HepG2 (cell line): ENCODE results near the gene TMEM144. TPM values are rescaled to one million over a fixed set of nuclear protein-coding genes. Genes with fewer than 3 reads are reported as not detected.

Experiments used
- ATAC-seq: fragments of 200-7000 bp; cut with Tn5 transposase; 3 replicates; pipeline ENCODE4 v1.9.1; 2020; ENCODE audit warnings: mild to moderate bottlenecking, moderate library complexity
- Bru-seq: library from RNA; stranded (reverse); fragments of 400-500 nt; gene quantifications from one replicate; lab custom pipeline; 2021; lab: Mats Ljungman, UMichigan
- BruChase-seq, 2 experiments: library from RNA; stranded (reverse); fragments of 400-500 nt; gene quantifications; one replicate each; lab custom pipeline; 2021; lab: Mats Ljungman, UMichigan
- BruUV-seq: library from RNA; stranded (reverse); fragments of 400-500 nt; replicated peaks from 2 replicates; lab custom pipeline; 2021; lab: Mats Ljungman, UMichigan
- CTCF ChIA-PET: fragments of 300-600 bp; formaldehyde crosslinking; extraction: SDS; loops from one replicate; lab custom pipeline; 2021; ENCODE audit warnings: low total read pairs, inconsistent platforms, low intra/inter-chr PET ratio; lab: Yijun Ruan, JAX
- POLR2A ChIA-PET: fragments of 350-600 bp; sonication (Branson Sonifier 250); formaldehyde crosslinking; loops from one replicate; lab custom pipeline; 2020; ENCODE audit warnings: antibody characterized with exemption, inconsistent platforms; lab: Yijun Ruan, JAX
- DNase-seq: peaks from one replicate; pipeline ENCODE4 v3.0.0-alpha.2; 2015; ENCODE audit warnings: low spot score
- FAIRE-seq: peaks from 3 replicates; lab custom pipeline; 2011; peaks lifted over from hg19 to GRCh38; lab: Jason Lieb, UNC
- H2AFZ ChIP-seq: one replicate; pipeline ENCODE4 v1.6.1; 2011; ENCODE audit warnings: low read length, inconsistent platforms
- H3K27ac ChIP-seq: fragments of 300-600 bp; 3 replicates; pipeline ENCODE4 v1.8.0; 2011; ENCODE audit warnings: mixed run types, mild to moderate bottlenecking, mixed read lengths, low read length, inconsistent platforms; ENCODE audit not compliant: insufficient read depth; ENCODE audit errors: extremely low read length
- H3K27me3 ChIP-seq, 2 experiments: fragments of 200-600 bp in 1 of 2; 2 replicates in 1 of 2; 3 replicates in 1 of 2; pipeline versions ENCODE4 v1.6.0 to v1.8.0; 2011; ENCODE audit warnings: low read length in 2 of 2, mild to moderate bottlenecking in 2 of 2, moderate library complexity in 2 of 2, inconsistent platforms in 1 of 2; ENCODE audit not compliant: insufficient read depth in 2 of 2, control insufficient read depth in 1 of 2
- H3K36me3 ChIP-seq, 2 experiments: fragments of 200-600 bp in 1 of 2; replicated peaks in 1 of 2; 2 replicates in 1 of 2; 3 replicates in 1 of 2; pipeline versions ENCODE4 v1.5.1 to v1.8.0; 2011; ENCODE audit warnings: low read length in 2 of 2, inconsistent platforms in 1 of 2; ENCODE audit not compliant: insufficient read depth in 2 of 2, control insufficient read depth in 1 of 2
- H3K4me1 ChIP-seq: 2 replicates; pipeline ENCODE4 v1.5.1; 2012; ENCODE audit warnings: low read length, inconsistent platforms; ENCODE audit not compliant: insufficient read depth
- H3K4me2 ChIP-seq: 2 replicates; pipeline ENCODE4 v1.6.0; 2011; ENCODE audit warnings: low read depth, low read length, inconsistent platforms
- H3K4me3 ChIP-seq, 3 experiments: fragments of 200-600 bp in 1 of 3; sonication (generic), shearing (Covaris generic) in 1 of 3; replicated peaks in 1 of 3; 2 replicates each; pipeline ENCODE4 v1.5.1; 2011 to 2016; ENCODE audit warnings: low read length in 3 of 3, inconsistent platforms in 2 of 3, low read depth in 2 of 3, mild to moderate bottlenecking in 2 of 3, control low read depth in 1 of 3, mixed read lengths in 1 of 3; ENCODE audit not compliant: insufficient read depth in 1 of 3
- H3K79me2 ChIP-seq: one replicate; pipeline ENCODE4 v1.6.1; 2011; ENCODE audit warnings: low read length, inconsistent platforms; ENCODE audit not compliant: insufficient read depth
- H3K9ac ChIP-seq: 2 replicates; pipeline ENCODE4 v1.6.0; 2011; ENCODE audit warnings: mild to moderate bottlenecking, low read depth, low read length, inconsistent platforms; ENCODE audit not compliant: insufficient read depth
- H3K9me3 ChIP-seq: 2 replicates; pipeline ENCODE4 v1.5.1; 2012; ENCODE audit warnings: mild to moderate bottlenecking, low read length
- H4K20me1 ChIP-seq: 2 replicates; pipeline ENCODE4 v1.6.0; 2011; ENCODE audit warnings: inconsistent platforms, mild to moderate bottlenecking, low read length, moderate library complexity; ENCODE audit not compliant: insufficient read depth
- HNF1B ChIP-seq: sonication (generic); formaldehyde crosslinking; IDR thresholded peaks from 2 replicates; pipeline ENCODE4 v1.5.1; 2020; ENCODE audit warnings: mild to moderate bottlenecking, moderate library complexity, missing genetic modification reagents
- MAZ ChIP-seq, 2 experiments: sonication (generic) in 1 of 2; formaldehyde crosslinking in 1 of 2; IDR thresholded peaks; 2 replicates each; pipeline versions ENCODE4 v1.5.0 to v1.6.1; 2012 to 2020; ENCODE audit warnings: low read depth in 2 of 2, mild to moderate bottlenecking in 2 of 2, borderline replicate concordance in 1 of 2, improper control_type of control experiment in 1 of 2, low read length in 1 of 2, missing genetic modification reagents in 1 of 2, moderate library complexity in 1 of 2
- PRMT3 ChIP-seq: sonication (generic); formaldehyde crosslinking; IDR thresholded peaks from 2 replicates; pipeline ENCODE4 v1.8.1; 2022; ENCODE audit warnings: low read depth, mild to moderate bottlenecking, moderate library complexity, missing genetic modification reagents, borderline replicate concordance
- RBM22 ChIP-seq: fragments of 200-400 bp; formaldehyde crosslinking; optimal IDR thresholded peaks from 2 replicates; pipeline ENCODE3; 2017; ENCODE audit warnings: mild to moderate bottlenecking, low read length, moderate library complexity
- SP5 ChIP-seq: IDR thresholded peaks from 2 replicates; pipeline ENCODE4 v1.6.1; 2016; ENCODE audit warnings: low read depth, borderline replicate concordance
- ZFP90 ChIP-seq: sonication (generic); formaldehyde crosslinking; IDR thresholded peaks from 2 replicates; pipeline ENCODE4 v1.8.0; 2022; ENCODE audit warnings: missing genetic modification reagents, mild to moderate bottlenecking, inconsistent platforms, borderline replicate concordance
- ZNF841 ChIP-seq: sonication (generic); formaldehyde crosslinking; IDR thresholded peaks from 2 replicates; pipeline ENCODE4 v1.8.1; 2023; ENCODE audit warnings: missing genetic modification reagents, borderline replicate concordance
- ZSCAN21 ChIP-seq: sonication (generic); formaldehyde crosslinking; IDR thresholded peaks from 2 replicates; pipeline ENCODE4 v1.8.0; 2022; ENCODE audit warnings: mild to moderate bottlenecking, missing genetic modification reagents, moderate library complexity, borderline replicate concordance
- WGBS: methylation state at CpG from one replicate; pipeline ENCODE4 v1.1.6; 2017; ENCODE audit warnings: low lambda C conversion rate; 5-methylcytosine and 5-hydroxymethylcytosine counted together
- in situ Hi-C: cut with HindIII; loops from 2 replicates; pipeline ENCODE4 v1.10.0; 2017; ENCODE audit warnings: low pct_unique_long_range_greater_than_20kb; ENCODE audit not compliant: extremely low pct_ligation_motif_present
- intact Hi-C: fragments of 100-400 bp; cut with micrococcal nuclease; formaldehyde crosslinking; loops from one replicate; pipeline ENCODE4 v1.10.0; 2022; ENCODE audit not compliant: unreplicated experiment
- long read RNA-seq, 2 experiments: library from RNA in 1 of 2; library from polyadenylated mRNA in 1 of 2; stranded (forward) in 1 of 2; unstranded in 1 of 2; transcript quantifications; one replicate each; pipeline ENCODE4 v2.0.0, GENCODE V29; 2019 to 2022
- polyA minus RNA-seq, 3 experiments: library from RNA; depleted of rRNA, polyadenylated mRNA; stranded (reverse); fragments of >200 nt; gene quantifications; 2 replicates each; pipeline ENCODE4 v1.2.3, GENCODE V29; 2011; ENCODE audit warnings: low replicate concordance in 1 of 3
- polyA plus RNA-seq, 8 experiments: library from polyadenylated mRNA; depleted of rRNA in 3 of 8; stranded (reverse) in 7 of 8; unstranded in 1 of 8; fragments of >200 nt; fragmentation: Illumina TruSeq in 4 of 8; extraction: Trizol in 4 of 8; gene quantifications; 2 replicates each; pipeline versions ENCODE4 v1.2.1 to v1.2.3, GENCODE V29; 2011 to 2016; ENCODE audit warnings: low read depth in 4 of 8, missing spikeins in 1 of 8, mixed read lengths in 1 of 8; ENCODE audit not compliant: insufficient read depth in 1 of 8
- total RNA-seq, 5 experiments: library from RNA; depleted of rRNA; stranded (reverse); fragments of >200 nt; fragmentation: Illumina TruSeq; extraction: Trizol; gene quantifications; 2 replicates each; pipeline ENCODE4 v1.2.3, GENCODE V29; 2016; ENCODE audit warnings: low read depth in 1 of 5

The TMEM144 gene
- total RNA-seq (2016; rRNA removed; fragmentation: Illumina TruSeq; extraction: Trizol) = 10.5 and 12.3 TPM in 2 replicates
- total RNA-seq (2016; cell fraction: cytosol; rRNA removed; fragmentation: Illumina TruSeq; extraction: Trizol; ENCODE audit: low read depth) = 3.9 and 4.8 TPM in 2 replicates
- total RNA-seq (2016; cell fraction: insoluble cytoplasmic fraction; rRNA removed; fragmentation: Illumina TruSeq; extraction: Trizol) = 10.6 and 15.0 TPM in 2 replicates
- 7.6 and 7.7 TPM in 2 replicates for total RNA-seq (2016; cell fraction: membrane; rRNA removed; fragmentation: Illumina TruSeq; extraction: Trizol)
- 29.5 and 33.6 TPM in 2 replicates for total RNA-seq (2016; cell fraction: nucleus; rRNA removed; fragmentation: Illumina TruSeq; extraction: Trizol)
- polyA plus RNA-seq (2011; rRNA removed) = 10.6 and 10.9 TPM in 2 replicates
- polyA plus RNA-seq (2011; cell fraction: cytosol; rRNA removed) = 3.2 and 4.2 TPM in 2 replicates
- polyA plus RNA-seq (2011; cell fraction: nucleus; rRNA removed) = 17.3 and 21.4 TPM in 2 replicates
- 5.2 and 9.3 TPM in 2 replicates for polyA plus RNA-seq (2012)
- 1.2 and 2.4 TPM in 2 replicates for polyA plus RNA-seq (2016; cell fraction: cytosol; fragmentation: Illumina TruSeq; extraction: Trizol; ENCODE audit: low read depth)
- polyA plus RNA-seq (2016; cell fraction: insoluble cytoplasmic fraction; fragmentation: Illumina TruSeq; extraction: Trizol; ENCODE audit: low read depth) = 7.1 and 8.5 TPM in 2 replicates
- polyA plus RNA-seq (2016; cell fraction: membrane; fragmentation: Illumina TruSeq; extraction: Trizol; ENCODE audit: low read depth) = 3.7 and 4.8 TPM in 2 replicates
- 35.6 and 36.7 TPM in 2 replicates for polyA plus RNA-seq (2016; cell fraction: nucleus; fragmentation: Illumina TruSeq; extraction: Trizol; ENCODE audit: insufficient read depth, low read depth)
- 2.2 and 19.2 TPM in 2 replicates for polyA minus RNA-seq (2011; rRNA and poly(A)+ RNA removed; ENCODE audit: low replicate concordance)
- polyA minus RNA-seq (2011; cell fraction: cytosol; rRNA and poly(A)+ RNA removed) = 9.4 and 10.4 TPM in 2 replicates
- 77.5 and 78.0 TPM in 2 replicates for polyA minus RNA-seq (2011; cell fraction: nucleus; rRNA and poly(A)+ RNA removed)
- percentile 71 among the genes with signal in this experiment for Bru-seq, nascent RNA
- percentile 64 among the genes with signal in this experiment for BruChase-seq, experiment 1, labeled RNA remaining after a 6-hour chase
- percentile 71 among the genes with signal in this experiment for BruChase-seq, experiment 2, labeled RNA remaining after a 2-hour chase
- long read RNA-seq, experiment 1, partial matches to known transcripts = 1 of 12 reads
- long read RNA-seq, experiment 1, other reads (novel, unspliced or antisense) = 9 of 12 reads
- long read RNA-seq, experiment 2, partial matches to known transcripts = 0 of 7 reads
- long read RNA-seq, experiment 2, other reads (novel, unspliced or antisense) = 7 of 7 reads

GRCh38 chr4:158209825-158210807 lies at the start of gene TMEM144:
TMEM144 (plus strand) TSS chr4:158210486; CDS start chr4:158212668, 2,182 bp downstream.
- intact Hi-C loops = loop anchor here (1.0 to 5.0 kb wide), 2 partner anchors 17 to 42 kb away; no protein-coding TSS in a partner anchor
- FAIRE-seq = peak; percentile 74
- H3K4me2 ChIP-seq = peak within 1 kb of the TSS; percentile 71
- TF ChIP-seq SP5 = 0 out of 2 replicates have a peak, but pooled peaks have one; percentile 15
- TF ChIP-seq RBM22 = no peak
- TF ChIP-seq MAZ (IDR thresholded peaks at IDR 0.05; ENCODE audit: borderline replicate concordance, low read depth, low read length) = 0 out of 2 replicates have a peak, but pooled peaks have one; percentile 26
- no peak for TF ChIP-seq MAZ (CRISPR knock-in tag; IDR thresholded peaks at IDR 0.05; ENCODE audit: low read depth)
- TF ChIP-seq ZNF841 (CRISPR knock-in tag) = no peak
- TF ChIP-seq HNF1B (CRISPR knock-in tag) = peak; percentile 79
- no peak for TF ChIP-seq ZSCAN21 (CRISPR knock-in tag)
- TF ChIP-seq PRMT3 (CRISPR knock-in tag) = no peak
- no peak for TF ChIP-seq ZFP90 (CRISPR knock-in tag)

More at GRCh38 chr4:158209825-158210807, at the start of gene TMEM144:
- H3K9me3 ChIP-seq = no peaks in the 10 kb centered on the region
- TSS peak; percentile 76 for BruUV-seq
- no peaks in the 10 kb centered on the region for H4K20me1 ChIP-seq
- peak within 1 kb of the TSS; percentile 67 for H3K27ac ChIP-seq
- in situ Hi-C loops = no loop called here
- peak; percentile 100 for ATAC-seq
- no peaks in the 10 kb centered on the region for H3K27me3 ChIP-seq
- ChIA-PET POLR2A (interaction anchor here (0.9 to 1.6 kb wide), 2 partner anchors 190 to 217 kb away, joined by 3 to 7 read pairs; no protein-coding TSS in a partner anchor), CTCF (no interaction called here)
- peaks cover 18% of the 10 kb centered on the region for H3K4me1 ChIP-seq
- peaks cover 0 to 1% of the 10 kb centered on the region in 2 experiments; a peak in 1 of 5 replicates for H3K36me3 ChIP-seq
- peak within 1 kb of the TSS; percentile 55 for H3K9ac ChIP-seq
- peak; percentile 79 for DNase-seq
- H3K4me3 ChIP-seq = peak within 1 kb of the TSS; percentile 60 to 71 (median 61)
- 18% methylated on average over 26 of the region's 34 CpGs for WGBS
- H2AFZ ChIP-seq = peak within 1 kb of the TSS; percentile 86
- H3K79me2 ChIP-seq = no peaks in the 10 kb centered on the region
